ENCODE data around the gene ROR2. TPM values are rescaled to one million over a fixed set of nuclear protein-coding genes. Genes with fewer than 3 reads are reported as not detected.

Gene ROR2
- total and polyA plus RNA-seq, 2 of the 13 experiments (the other 11 are each of a cell fraction or from before 2014, with no cell fraction given), result not detected

GRCh38 chr9:91899219-91899563 lies 50.8 kb downstream of the ROR2 start (continued):
- TF ChIP-seq ZNF710 (CRISPR knock-in tag; IDR thresholded peaks at IDR 0.05; ENCODE audit: borderline replicate concordance) (no peak), ZNF362 (CRISPR knock-in tag; IDR thresholded peaks at IDR 0.05; ENCODE audit: borderline replicate concordance) (no peak), NCOA2 (CRISPR knock-in tag; IDR thresholded peaks at IDR 0.05) (no peak), LBX2 (CRISPR knock-in tag; IDR thresholded peaks at IDR 0.05; ENCODE audit: borderline replicate concordance) (no peak), ZBTB26 (CRISPR knock-in tag; IDR thresholded peaks at IDR 0.05; ENCODE audit: borderline replicate concordance) (no peak), ZGPAT (CRISPR knock-in tag; IDR thresholded peaks at IDR 0.05) (no peak), MYC (CRISPR knock-in tag; IDR thresholded peaks at IDR 0.05; ENCODE audit: borderline replicate concordance) (no peak), ARNT (IDR thresholded peaks at IDR 0.05) (no peak), KDM5A (IDR thresholded peaks at IDR 0.05; ENCODE audit: borderline replicate concordance, low read length) (no peak), ZNF10 (CRISPR knock-in tag; IDR thresholded peaks at IDR 0.05; ENCODE audit: borderline replicate concordance, low read depth) (no peak), FOSL2 (CRISPR knock-in tag; IDR thresholded peaks at IDR 0.05) (peak; percentile 1; the same call in 1 of the 2 replicates), DZIP1 (CRISPR knock-in tag; IDR thresholded peaks at IDR 0.05) (no peak), ARID3A (IDR thresholded peaks at IDR 0.05; ENCODE audit: low read depth, low read length) (no peak), SRF (IDR thresholded peaks at IDR 0.05; ENCODE audit: low read depth, low read length) (no peak), SRSF9 (IDR thresholded peaks at IDR 0.05; ENCODE audit: borderline replicate concordance, insufficient read depth, low read depth, low read length, poor library complexity, severe bottlenecking) (no peak), THYN1 (CRISPR knock-in tag; IDR thresholded peaks at IDR 0.05; ENCODE audit: borderline replicate concordance, low read depth) (no peak)
